T-helper 22 cell (primary cell): ENCODE results near the gene LCLAT1.

Experiments used
- DNase-seq: peaks from one replicate; pipeline ENCODE4 v3.0.0-alpha.2; 2020; ENCODE audit warnings: low read depth

Gene LCLAT1

DNA sequence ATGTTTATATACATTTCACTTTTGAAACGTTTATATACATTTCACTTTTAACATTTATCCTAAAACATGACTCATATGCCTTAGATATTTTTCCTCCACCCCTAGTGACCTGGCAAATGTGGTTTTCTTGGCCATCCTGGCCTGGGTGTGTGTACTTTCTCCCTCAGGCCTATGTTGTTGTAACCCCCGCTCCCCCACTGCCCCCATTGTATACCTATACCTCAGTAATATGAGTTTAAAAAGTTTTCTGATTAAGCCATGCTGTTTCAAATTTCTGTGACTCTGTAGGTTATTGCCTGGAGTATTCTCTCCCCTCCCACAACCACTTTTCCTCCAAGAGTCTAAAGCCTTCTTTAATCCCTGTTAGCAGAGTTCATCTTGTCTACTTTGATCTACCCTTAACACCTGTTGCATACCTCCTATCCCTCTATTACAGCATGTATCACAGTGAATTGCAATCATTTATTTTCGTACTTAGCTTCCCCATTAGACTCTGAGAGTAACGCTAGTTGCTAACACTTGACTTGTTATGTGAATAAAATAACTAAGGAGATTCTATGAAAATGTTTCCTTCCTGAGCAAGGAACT lies 67.9 kb downstream of the LCLAT1 start:
- DNase-seq, result no peak

DNA sequence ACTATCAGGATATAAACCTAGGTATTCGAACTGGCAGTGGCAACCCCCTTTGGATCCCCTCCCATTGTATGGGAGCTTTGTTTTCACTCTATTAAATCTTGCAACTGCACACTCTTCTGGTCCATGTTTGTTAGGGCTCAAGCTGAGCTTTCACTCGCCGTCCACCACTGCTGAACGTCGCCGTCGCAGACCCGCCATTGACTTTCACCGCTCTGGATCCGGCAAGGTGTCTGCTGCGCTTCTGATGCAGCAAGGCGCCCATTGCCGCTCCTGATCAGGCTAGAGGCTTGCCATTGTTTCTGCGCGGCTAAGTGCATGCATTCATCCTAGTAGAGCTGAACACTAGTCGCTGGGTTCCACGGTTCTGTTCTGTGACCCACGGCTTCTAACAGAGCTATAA lies 69.1 kb downstream of the LCLAT1 start:
- DNase-seq, result no peak

DNA sequence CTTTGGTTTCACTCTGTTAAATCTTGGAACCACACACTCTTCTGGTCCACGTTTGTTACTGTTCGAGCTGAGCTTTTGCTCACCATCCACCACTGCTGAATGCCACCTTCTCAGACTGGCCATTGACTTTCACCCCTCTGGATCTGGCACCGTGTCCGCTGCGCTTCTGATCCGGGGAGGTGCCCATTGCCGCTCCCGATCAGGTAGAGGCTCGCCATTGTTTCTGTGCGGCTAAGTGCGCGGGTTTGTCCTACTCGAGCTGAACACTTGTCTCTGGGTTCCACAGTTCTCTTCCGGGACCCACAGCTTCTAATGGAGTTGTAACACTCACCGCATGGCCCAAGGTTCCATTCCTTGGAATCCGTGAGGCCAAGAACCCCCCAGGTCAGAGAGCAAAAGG lies 72.8 kb downstream of the LCLAT1 start:
- DNase-seq, result no peak

DNA sequence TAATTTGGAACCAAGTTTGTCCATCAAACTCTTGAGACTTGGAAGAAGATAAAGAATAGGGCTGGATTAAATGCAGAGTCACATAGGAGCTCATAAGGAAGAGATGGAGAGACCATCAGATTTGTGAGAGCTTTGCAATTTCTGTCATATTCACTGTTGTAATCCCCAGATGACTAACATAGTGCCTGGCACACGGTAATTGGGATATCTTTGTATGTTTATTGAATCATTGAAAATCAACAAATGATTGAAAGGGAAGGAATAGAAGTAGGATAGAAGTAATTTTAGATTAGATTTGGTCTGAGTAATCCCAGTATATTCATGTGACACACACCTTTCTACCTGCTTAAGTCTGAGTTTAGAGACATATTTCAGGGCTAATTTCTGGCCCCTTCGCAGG lies 75.4 kb downstream of the LCLAT1 start:
- no peak for DNase-seq

DNA sequence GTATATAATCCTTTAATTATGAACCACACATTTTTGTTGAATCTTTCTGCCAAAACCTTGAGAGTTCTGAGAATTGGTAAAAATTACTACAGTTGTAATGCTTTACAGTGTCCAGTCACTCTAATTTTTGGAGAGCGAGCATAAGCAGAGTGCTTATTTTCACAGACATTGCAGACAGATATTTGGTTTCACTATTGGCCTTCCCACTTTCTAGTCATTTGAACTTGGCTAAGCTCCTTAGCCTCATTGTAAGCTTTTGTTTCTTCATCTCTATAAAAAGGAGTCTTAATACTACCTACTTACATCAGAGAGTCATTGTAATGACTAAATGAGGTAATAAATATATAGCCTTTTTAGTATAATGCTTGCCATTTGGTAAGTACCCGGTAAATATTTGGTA lies 80.4 kb downstream of the LCLAT1 start:
- no peak for DNase-seq

DNA sequence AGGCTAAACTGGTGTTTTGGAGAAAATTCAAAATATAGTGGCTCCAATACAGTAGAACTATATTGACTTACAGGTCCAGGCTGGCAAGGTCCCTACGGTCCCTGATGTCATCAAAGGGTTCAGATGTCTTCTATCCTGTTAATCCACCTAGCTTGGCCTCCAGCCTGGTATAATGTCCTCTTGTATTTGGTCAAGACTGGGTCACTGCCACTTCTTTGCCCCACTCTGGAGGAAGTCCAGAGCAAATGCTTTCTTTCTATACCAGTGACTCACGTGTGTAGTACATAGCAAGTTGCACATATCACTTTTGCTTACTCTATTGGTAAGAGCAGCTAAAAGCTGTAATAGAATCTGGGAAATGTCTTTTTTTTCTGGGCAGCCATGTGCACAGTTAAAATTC lies 80.8 kb downstream of the LCLAT1 start:
- no peak for DNase-seq

DNA sequence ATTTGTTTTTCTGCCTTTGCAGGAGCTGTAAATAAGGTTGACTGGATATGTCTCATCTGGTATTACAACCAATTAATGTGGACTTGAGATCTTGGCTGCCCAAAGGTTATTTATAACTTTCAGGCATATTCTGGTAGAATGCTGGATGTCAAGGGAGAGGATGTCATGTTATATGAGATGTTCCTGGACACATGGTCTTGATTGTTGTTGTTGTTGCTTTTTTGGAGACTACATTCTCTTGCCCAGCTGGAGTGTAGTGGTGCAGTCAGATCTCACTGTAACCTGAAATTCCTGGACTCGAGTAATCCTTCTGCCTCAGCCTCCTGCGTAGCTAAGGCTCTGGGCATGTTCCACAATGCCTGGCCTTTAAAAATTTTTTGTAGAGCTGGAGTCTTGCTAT lies 83.3 kb downstream of the LCLAT1 start:
- no peak for DNase-seq

DNA sequence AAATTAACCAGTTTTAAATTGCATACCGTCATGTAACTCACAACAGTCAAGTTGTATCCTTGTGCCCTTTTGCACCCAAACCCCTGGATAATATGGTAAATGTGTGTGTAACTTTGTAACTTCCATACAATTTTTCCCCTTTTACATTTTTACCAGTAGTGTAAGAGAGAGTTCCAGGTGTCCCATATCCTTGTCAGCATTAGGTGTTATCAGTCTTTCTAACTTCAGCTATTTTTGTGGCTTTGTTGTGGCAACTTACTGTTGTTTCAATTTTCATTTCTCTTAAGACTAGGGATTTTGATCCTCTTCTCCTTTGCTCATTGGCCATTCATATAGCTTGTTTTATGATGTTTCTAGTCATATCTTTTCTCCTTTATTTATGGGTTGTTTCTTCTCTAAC lies 94.6 kb downstream of the LCLAT1 start:
- DNase-seq, result no peak

DNA sequence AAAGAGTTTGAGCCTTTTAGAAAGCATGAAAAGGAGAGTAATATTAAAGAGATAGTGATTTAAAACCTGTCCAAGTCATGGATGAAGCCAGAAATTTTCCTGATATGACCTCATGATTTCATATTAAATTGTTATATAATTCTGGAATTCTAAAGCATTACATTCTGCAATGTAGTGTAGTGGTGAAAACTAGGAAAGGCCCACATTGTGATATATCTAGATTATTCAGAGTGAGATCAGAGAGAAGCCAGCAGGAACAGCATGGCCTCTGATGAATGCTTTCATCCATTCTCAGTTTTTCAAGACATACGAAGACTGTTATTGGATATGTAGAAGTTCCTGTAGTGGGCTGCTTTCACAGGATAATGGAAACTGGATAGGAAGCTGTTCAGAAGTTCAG lies 98.8 kb downstream of the LCLAT1 start:
- no peak for DNase-seq

DNA sequence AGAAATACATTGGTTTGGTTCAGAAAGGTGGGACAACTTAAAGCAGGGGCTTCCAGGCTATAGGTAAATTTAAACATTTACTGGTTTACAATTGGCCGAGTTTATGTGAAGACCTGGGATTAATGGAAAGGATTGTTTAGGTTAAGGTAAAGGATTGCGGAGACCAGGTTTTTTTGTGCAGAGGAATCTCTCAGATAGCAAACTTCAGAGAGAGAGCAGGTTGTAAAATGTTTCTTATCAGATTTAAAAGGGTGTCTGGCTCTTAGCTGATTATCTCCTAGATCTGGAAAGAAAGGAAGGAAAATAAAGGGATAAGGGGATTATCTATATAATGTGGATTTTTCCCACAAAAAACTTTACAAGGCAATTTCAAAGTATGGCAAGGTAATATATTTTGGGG lies 101.3 kb downstream of the LCLAT1 start:
- DNase-seq, result no peak

DNA sequence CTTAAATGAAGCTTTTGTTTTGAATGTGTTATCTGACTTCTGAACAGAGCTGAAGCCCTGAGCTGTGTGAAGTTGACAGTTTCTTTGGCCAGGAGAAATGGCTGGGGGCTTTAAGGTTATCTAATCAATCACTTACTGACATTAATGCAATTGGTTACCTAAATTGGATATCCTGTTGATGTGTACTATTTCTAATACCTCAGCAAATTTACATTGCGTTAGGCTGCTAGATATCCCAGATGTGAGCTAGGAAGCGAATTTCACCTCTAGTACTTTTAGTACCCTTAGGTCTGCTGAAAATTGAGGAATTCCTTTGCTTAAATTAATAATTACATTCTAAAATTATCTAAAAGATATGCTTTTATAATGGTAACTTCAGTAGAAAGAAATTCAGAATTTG lies 102.0 kb downstream of the LCLAT1 start:
- no peak for DNase-seq

DNA sequence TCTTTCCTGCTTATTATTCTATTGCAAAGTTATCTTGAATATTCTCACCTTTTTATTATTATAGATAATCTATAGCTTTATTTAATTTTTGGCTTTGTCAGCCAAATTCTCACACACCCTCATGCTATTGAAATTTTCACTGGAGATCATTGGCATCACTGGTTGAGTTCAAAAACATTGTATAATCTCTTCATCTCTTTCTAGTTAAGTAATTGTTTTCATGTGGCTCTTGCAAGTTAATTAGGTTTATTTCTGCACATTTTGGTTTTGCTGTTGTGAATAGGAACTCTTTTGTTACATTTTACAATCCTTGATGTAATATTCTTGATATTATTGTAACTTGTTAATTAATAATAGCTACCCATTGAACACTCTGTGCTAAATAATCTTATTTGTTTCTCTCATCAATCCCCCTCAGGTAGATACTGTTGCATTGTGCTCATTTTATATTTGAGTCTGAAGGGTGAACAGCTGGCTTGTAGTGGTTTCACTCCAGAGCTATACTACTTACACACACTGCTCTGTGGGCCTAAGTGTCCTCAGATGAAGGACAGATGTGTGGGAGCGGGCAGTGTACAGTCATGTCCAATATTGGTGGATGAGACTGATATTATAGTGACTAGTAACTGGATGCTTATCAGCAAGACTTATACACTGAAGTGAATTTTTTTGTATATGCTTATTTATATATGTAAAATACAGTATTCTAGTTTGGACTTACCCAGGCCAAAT lies 112.7 kb downstream of the LCLAT1 start:
- no peak for DNase-seq

DNA sequence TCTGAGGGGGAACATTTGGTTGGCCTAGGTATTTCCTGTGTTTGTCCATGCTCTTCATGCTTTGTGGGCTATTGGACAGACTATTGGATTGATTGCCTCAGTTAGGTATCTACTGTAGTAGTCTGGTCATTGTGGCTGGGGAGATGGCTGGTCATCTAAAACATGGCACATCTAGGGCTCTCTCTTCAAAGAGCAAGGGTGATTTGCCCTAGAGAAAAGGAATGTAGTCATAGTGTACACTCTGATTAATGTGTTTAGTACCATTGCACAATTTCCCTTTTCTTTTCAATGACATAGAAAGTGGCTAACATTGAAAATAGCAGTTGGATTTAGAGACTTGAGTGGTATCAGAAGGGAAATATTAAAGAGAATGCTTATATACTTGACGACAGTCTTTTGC lies 114.3 kb downstream of the LCLAT1 start:
- DNase-seq, result no peak

DNA sequence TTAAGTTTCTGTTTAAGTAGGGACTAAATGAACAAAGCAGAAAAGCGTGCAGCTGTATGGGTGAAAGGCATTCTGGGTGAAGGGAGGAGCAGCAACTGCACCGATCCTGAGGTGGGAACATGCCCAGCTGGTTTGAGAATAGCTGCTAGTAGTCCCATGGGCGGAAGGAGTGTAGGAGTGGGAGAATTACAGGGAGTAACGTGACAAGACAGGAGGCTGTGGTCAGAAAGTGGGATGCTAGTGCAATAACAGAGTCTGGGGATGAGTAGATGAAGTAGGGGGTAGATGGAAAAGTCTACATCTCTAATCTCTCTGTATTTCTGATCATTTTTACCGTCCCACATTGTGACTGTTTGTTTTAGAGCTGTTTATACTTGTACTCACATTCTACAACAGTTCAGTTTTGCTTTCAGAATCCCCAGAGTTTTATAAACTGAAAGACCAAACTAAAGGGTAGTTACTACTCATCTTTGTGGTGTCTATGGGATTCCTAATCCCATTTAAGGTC lies 118.9 kb downstream of the LCLAT1 start:
- no peak for DNase-seq

DNA sequence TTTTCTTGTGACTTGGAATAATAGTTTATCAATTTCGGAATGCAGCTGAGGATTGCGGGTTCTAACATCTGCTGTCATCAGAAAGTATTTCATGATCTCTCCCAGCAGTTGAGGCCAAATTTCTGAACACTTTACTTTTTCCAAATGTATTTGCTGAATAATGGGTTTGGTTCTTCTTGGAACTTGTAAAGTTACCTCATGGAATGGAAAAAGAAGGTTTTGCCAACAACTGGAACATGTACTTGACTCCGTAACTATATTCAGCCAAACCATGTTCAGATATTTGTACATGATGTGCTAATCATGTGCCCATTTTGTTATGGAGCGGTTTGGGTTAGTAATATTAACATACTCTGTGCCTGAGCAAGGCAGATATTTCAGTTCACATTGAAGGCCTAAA lies 119.6 kb downstream of the LCLAT1 start:
- no peak for DNase-seq

DNA sequence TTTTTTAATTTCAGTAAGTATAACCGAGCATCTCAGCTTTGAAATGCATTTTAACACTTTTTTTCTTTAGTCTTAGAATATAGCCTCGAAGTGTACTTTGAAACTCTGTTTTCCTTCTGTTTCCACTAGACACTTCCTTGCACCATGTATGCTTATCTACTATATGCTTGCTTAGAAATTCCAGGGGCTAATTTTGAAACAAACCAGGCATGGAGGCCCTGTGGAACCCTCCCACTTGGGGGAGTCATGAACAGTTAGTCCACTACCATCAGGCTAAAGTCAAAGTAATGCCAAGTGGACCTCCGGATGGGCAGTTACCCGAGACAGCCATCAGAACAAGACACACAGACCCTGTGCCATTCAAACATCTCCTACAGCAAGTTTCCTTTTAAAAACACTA lies 120.3 kb downstream of the LCLAT1 start:
- DNase-seq, result no peak

DNA sequence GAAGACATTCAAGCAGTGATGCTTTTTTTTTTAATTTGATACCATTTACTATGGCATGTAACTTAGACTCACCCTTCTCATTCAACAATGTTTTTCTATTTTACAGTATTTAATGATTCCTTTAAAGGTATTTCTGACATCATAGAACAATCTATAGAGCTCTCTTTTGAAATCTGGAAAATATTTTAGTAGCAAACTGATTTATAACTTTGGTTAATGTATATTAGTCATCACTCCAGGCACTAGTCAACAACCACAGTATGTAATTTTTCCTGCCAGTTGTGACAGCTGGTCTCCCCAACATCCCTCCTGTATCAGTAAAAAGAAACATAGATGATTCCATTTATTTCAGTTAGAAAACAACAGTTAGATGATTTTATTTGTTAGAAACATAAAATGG lies 122.9 kb downstream of the LCLAT1 start:
- no peak for DNase-seq

DNA sequence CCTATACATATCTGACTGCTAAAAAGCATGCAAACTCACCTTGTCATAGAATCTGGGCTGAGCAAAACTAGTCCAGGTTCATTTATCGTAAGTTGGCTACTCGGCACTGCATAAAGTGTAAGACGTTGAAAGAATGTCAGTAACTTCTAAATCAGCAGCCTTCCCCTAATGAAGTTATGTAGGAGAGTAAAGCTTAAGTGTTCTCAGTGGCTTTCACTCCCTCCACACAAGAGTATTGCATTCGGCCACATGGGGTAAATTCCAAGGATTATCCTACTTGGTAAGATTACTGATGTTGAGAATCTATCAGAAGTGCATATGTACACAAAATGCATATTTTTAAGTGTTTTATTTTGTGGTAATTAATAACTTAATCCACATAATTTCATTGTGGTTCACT lies 130.1 kb downstream of the LCLAT1 start:
- DNase-seq, result no peak

DNA sequence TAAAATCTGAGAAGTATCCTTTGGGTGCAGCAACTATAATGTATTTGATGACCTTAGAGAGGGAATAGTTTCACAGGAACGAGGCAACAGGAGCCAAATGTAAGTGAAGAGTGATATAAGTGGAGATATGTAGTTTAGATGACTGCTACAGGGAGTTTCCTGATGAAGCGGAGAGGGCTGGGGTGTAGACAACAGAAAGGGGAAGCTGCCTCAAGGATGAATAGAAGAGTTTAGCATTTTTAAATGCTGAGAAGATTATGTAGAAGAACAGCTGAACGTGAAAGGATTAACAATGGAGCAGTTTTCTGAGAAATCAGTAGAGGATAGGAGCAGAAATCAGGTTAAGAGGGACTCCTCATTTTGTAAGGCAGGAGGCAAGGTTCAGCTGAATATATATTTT lies 133.3 kb downstream of the LCLAT1 start:
- no peak for DNase-seq

DNA sequence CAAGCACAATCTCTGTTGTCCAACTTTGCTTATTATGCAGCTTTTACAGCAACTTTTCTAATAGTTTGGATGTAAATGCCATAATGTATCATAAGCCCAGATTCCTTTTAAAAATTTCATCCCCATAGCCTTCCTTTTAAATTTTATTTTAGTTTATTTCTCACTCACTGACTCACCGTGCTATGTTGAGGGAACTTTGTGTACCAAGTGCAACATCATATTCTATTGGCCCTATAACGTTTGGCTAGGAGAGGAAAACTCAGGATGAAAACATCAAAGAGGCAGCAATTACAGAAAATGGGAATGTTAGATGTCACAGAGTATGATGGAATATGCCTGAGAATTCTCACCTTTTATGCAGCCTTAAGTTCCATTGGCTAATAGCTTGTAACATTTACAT lies 135.5 kb downstream of the LCLAT1 start:
- no peak for DNase-seq

DNA sequence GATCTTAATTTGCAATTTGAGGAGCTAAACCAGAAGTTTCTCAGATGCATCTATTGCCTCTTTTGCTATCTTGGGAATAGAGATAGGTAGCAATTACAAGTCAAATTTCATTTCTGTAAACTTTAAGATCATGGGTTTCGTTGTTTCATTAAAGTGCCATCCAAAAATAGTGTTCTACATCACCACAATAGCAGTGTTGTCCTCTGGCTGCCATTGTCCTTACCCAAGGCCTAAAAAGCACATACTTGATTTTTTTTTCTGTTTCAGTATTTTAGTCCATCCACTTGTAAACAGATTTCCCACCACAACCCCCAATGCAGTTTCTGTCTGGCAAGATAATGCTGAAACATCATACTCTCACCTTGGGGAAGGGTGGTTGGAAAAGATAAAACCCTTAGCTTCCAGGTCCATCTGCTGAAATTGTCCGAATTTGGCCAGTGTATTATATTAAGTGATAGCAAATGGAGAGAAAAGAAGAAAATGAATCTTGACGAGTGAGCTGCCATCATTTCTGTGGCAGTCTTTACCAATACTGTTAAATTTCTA lies 136.2 kb downstream of the LCLAT1 start:
- no peak for DNase-seq

DNA sequence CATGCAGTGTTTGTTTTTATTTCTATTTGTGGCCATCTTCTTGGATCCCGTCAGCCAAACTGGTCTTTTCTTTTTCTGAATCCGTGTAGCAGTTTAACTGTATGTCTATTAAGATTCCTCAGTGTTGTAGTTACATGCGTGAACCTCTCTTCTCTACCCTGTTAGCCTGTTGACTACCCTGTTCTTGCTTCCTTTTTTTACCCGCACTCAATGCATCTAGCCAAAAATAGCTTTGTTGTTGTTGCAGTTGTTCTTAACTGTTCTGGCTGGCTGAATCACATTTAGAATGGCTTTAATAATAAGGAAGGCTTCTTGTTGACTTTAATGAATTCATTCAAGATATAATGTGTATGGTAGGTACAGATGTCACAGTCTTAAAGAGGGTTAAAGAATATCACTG lies 137.1 kb downstream of the LCLAT1 start:
- DNase-seq, result no peak

DNA sequence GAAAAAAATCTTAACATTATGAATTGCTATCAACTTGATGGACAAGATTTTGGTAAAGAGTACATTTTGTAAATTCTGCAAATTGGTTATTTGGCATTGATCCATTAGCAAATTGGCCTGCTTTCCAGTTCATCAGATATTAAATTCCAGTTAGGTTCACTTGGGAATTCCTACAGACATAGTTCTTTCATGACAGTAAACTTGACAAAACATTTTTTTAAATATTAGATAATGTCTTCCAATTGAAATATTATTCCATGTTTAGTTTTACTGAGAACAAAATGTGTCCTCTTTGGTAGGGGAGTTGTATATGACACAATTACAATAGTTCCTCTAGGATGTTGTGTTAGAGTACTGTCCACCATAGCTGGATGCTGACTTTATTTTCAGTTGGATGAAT lies 141.9 kb downstream of the LCLAT1 start:
- DNase-seq, result no peak

DNA sequence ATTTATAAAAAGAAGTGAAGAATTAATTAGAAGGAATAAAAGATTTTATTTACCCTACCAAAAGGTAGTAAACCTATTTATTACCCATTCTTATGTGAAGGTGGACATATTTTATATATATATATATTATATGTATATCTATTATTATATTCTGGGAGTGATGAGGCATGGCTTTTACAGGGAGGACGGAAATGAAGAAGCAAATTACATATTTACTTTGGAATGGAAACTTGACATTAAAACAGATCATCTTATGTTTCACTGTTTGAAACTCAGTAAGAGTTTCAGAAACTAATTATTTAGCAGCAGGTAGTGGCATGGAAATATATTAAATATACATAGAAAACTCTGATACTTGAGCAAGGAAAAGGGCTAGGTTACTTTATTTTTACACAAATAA lies 143.4 kb downstream of the LCLAT1 start:
- DNase-seq, result no peak
